Neural progenitor cell (in vitro differentiated cells): ENCODE data around the gene FBXL4. TPM values are rescaled to one million over a fixed set of nuclear protein-coding genes. Genes with fewer than 3 reads are reported as not detected.

ENCODE experiments used
- DNase-seq: peaks from one replicate; pipeline ENCODE4 v3.0.0-alpha.2; 2016; ENCODE audit warnings: low spot score
- H2AFZ ChIP-seq: fragments of 200-600 bp; sonication (generic); replicated peaks from 2 replicates; pipeline ENCODE4 v1.6.1; 2016; ENCODE audit warnings: antibody characterized with exemption
- H3F3A ChIP-seq: fragments of 200-600 bp; sonication (generic); 2 replicates; pipeline ENCODE4 v1.6.1; 2016; ENCODE audit warnings: antibody characterized with exemption, low read depth
- H3K27ac ChIP-seq: fragments of 200-600 bp; sonication (generic); 2 replicates; pipeline ENCODE4 v1.5.1; 2016; ENCODE audit warnings: mild to moderate bottlenecking
- H3K27me3 ChIP-seq: fragments of 200-600 bp; sonication (generic); 2 replicates; pipeline ENCODE4 v1.6.1; 2016; ENCODE audit warnings: mild to moderate bottlenecking, moderate library complexity
- H3K36me3 ChIP-seq: fragments of 200-600 bp; sonication (generic); 2 replicates; pipeline ENCODE4 v1.5.1; 2016
- H3K4me1 ChIP-seq: fragments of 200-600 bp; sonication (generic); 2 replicates; pipeline ENCODE4 v1.6.1; 2016; ENCODE audit warnings: mixed run types
- H3K4me2 ChIP-seq: fragments of 200-600 bp; sonication (generic); 2 replicates; pipeline ENCODE4 v1.6.1; 2016
- H3K4me3 ChIP-seq: fragments of 200-600 bp; sonication (generic); 2 replicates; pipeline ENCODE4 v1.5.1; 2016
- H3K79me2 ChIP-seq: fragments of 200-600 bp; sonication (generic); 2 replicates; pipeline ENCODE4 v1.6.1; 2016; ENCODE audit warnings: low read depth
- H3K9ac ChIP-seq: fragments of 200-600 bp; sonication (generic); 2 replicates; pipeline ENCODE4 v1.6.1; 2016
- H3K9me3 ChIP-seq: fragments of 200-600 bp; sonication (generic); 2 replicates; pipeline ENCODE4 v1.5.1; 2016; ENCODE audit warnings: low read depth
- H4K20me1 ChIP-seq: fragments of 200-600 bp; sonication (generic); 2 replicates; pipeline ENCODE4 v1.6.1; 2016; ENCODE audit warnings: low read depth
- H3K27ac Mint-ChIP-seq: 3 replicates; pipeline ENCODE4 v1.8.0; 2021; ENCODE audit warnings: mixed read lengths
- H3K27me3 Mint-ChIP-seq: 2 replicates; pipeline ENCODE4 v1.8.0; 2022; ENCODE audit warnings: low read depth, mild to moderate bottlenecking, inconsistent platforms, moderate library complexity, mixed read lengths; ENCODE audit not compliant: insufficient read depth
- H3K36me3 Mint-ChIP-seq: 3 replicates; pipeline ENCODE4 v1.8.0; 2021; ENCODE audit warnings: mixed read lengths
- H3K4me1 Mint-ChIP-seq: 3 replicates; pipeline ENCODE4 v1.8.0; 2021; ENCODE audit warnings: mixed read lengths
- H3K4me3 Mint-ChIP-seq: 3 replicates; pipeline ENCODE4 v1.8.0; 2021; ENCODE audit warnings: mild to moderate bottlenecking, moderate library complexity, mixed read lengths
- H3K9me3 Mint-ChIP-seq: 3 replicates; pipeline ENCODE4 v1.8.0; 2020; ENCODE audit warnings: mixed read lengths
- CTCF ChIP-seq: fragments of 200-600 bp; sonication (generic); IDR thresholded peaks from 2 replicates; pipeline ENCODE4 v1.5.1; 2017; ENCODE audit warnings: antibody characterized with exemption, mild to moderate bottlenecking
- EZH2 ChIP-seq: fragments of 200-600 bp; sonication (generic); IDR thresholded peaks from 2 replicates; pipeline ENCODE4 v1.6.1; 2017; ENCODE audit warnings: antibody characterized with exemption, mild to moderate bottlenecking, moderate library complexity
- EZH2phosphoT487 ChIP-seq: fragments of 200-600 bp; sonication (generic); IDR thresholded peaks from 2 replicates; pipeline ENCODE4 v1.6.1; 2017; ENCODE audit warnings: antibody characterized with exemption
- total RNA-seq: library from RNA; depleted of rRNA; stranded (reverse); fragments of >200 nt; gene quantifications from 2 replicates; pipeline ENCODE4 v1.2.3, GENCODE V29; 2015; ENCODE audit warnings: low replicate concordance

The FBXL4 gene
- total RNA-seq, 1 donor from 2014 or later = 18.3 TPM

- H3K4me2 ChIP-seq = peak overlapping the region; percentile 80
- H3F3A ChIP-seq = peaks cover 25% of the 10 kb centered on the region
- H3K4me3 ChIP-seq = peak overlapping the region; percentile 52
- H4K20me1 ChIP-seq = peaks cover 67% of the 10 kb centered on the region
- no peak overlapping the region for H2AFZ ChIP-seq
- no peak overlapping the region for H3K27ac ChIP-seq
- peaks cover 22% of the 10 kb centered on the region for H3K79me2 ChIP-seq
- no peaks in the 10 kb centered on the region for H3K9me3 ChIP-seq
- peak overlapping the region; percentile 94 for H3K4me3 Mint-ChIP-seq
- H3K27ac Mint-ChIP-seq = peak overlapping the region; percentile 98
- H3K36me3 ChIP-seq = no peaks in the 10 kb centered on the region
- peaks cover 58% of the 10 kb centered on the region for H3K36me3 Mint-ChIP-seq
- peaks cover 10% of the 10 kb centered on the region for H3K27me3 Mint-ChIP-seq
- no peaks in the 10 kb centered on the region for H3K9me3 Mint-ChIP-seq
- no peak for TF ChIP-seq CTCF
- TF ChIP-seq EZH2phosphoT487 = peak; percentile 68
- peak; percentile 91 for TF ChIP-seq EZH2
- H3K4me1 ChIP-seq = peaks cover 53% of the 10 kb centered on the region
- H3K27me3 ChIP-seq = peaks cover 90% of the 10 kb centered on the region
- peaks cover 55% of the 10 kb centered on the region for H3K4me1 Mint-ChIP-seq
- no peak overlapping the region for H3K9ac ChIP-seq
- peak; percentile 72 for DNase-seq
These were observed 105.2 kb downstream of the FBXL4 start for GRCh38 chr6:98842342-98843180.

DNA sequence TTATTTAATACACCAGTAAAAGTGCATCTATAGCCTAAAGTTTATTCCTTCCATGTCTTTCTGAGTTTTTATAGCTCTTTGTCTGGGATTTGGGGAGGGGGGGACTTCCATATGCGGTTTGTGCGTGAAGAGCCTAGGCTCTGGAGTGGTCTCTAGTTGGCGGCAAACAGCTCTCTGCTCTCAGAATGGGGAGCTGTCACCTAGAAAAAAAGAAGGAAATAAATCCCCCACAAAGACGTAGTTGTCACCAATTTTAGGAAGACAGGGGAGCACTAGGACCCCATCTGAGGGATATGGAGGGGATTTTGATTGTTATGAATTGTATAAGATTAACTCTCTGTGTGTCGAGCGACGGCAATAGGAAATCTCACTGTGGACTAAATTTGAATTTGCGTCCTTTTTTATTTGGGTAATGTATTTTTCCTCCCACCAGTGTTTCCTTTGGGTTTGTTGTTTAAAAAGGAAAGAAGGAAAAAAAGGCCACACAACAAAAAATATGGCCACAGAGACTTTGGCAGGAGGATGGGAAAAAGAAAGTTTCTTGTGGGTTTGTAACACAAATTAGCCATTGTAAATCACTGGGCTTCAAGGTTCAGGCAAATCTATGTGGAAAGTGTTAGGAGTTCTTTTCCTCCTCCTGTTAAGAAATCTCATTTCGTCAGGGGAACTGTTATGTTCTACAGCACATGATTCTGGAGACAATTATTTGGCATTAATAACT, 106.0 kb downstream of the FBXL4 start:
- no peak overlapping the region for H3K27ac ChIP-seq
- H3K79me2 ChIP-seq = peaks cover 29% of the 10 kb centered on the region
- H3K4me1 Mint-ChIP-seq = peaks cover 49% of the 10 kb centered on the region
- TF ChIP-seq EZH2phosphoT487 (no peak), EZH2 (no peak), CTCF (no peak)
- peaks cover 10% of the 10 kb centered on the region for H3K27me3 Mint-ChIP-seq
- H2AFZ ChIP-seq = no peak overlapping the region
- H3F3A ChIP-seq = peaks cover 25% of the 10 kb centered on the region
- H3K27me3 ChIP-seq = peaks cover 90% of the 10 kb centered on the region
- H3K9me3 ChIP-seq = no peaks in the 10 kb centered on the region
- H3K9me3 Mint-ChIP-seq = peaks cover 2% of the 10 kb centered on the region
- peak overlapping the region; percentile 94 for H3K4me3 Mint-ChIP-seq
- peak; percentile 44 for DNase-seq
- peaks cover 56% of the 10 kb centered on the region for H3K36me3 Mint-ChIP-seq
- peak overlapping the region; percentile 52 for H3K4me3 ChIP-seq
- H3K9ac ChIP-seq = no peak overlapping the region
- peaks cover 60% of the 10 kb centered on the region for H3K4me1 ChIP-seq
- peaks cover 75% of the 10 kb centered on the region for H4K20me1 ChIP-seq
- H3K27ac Mint-ChIP-seq = peak overlapping the region; percentile 92
- no peaks in the 10 kb centered on the region for H3K36me3 ChIP-seq
- H3K4me2 ChIP-seq = peak overlapping the region; percentile 80

- TF ChIP-seq EZH2phosphoT487 (no peak), CTCF (no peak), EZH2 (no peak)
- Histone ChIP-seq H3F3A (peaks cover 32% of the 10 kb centered on the region), H3K4me2 (no peak overlapping the region), H3K4me3 (no peak overlapping the region), H4K20me1 (peaks cover 82% of the 10 kb centered on the region), H3K4me1 (peaks cover 67% of the 10 kb centered on the region), H3K36me3 (no peaks in the 10 kb centered on the region), H3K9me3 (no peaks in the 10 kb centered on the region), H3K9ac (no peak overlapping the region), H3K27ac (no peak overlapping the region), H3K27me3 (peaks cover 90% of the 10 kb centered on the region), H2AFZ (no peak overlapping the region), H3K79me2 (peaks cover 37% of the 10 kb centered on the region)
- Mint-ChIP-seq H3K27me3 (peaks cover 10% of the 10 kb centered on the region), H3K9me3 (peaks cover 2% of the 10 kb centered on the region), H3K36me3 (peaks cover 58% of the 10 kb centered on the region), H3K4me1 (peaks cover 41% of the 10 kb centered on the region), H3K4me3 (peak overlapping the region; percentile 94), H3K27ac (peak overlapping the region; percentile 77)
- DNase-seq = no peak
These were observed 106.7 kb downstream of the FBXL4 start for GRCh38 chr6:98840996-98841513.
